ENCODE results near the gene KIAA0513. TPM values are rescaled to one million over a fixed set of nuclear protein-coding genes. Genes with fewer than 3 reads are reported as not detected.

The KIAA0513 gene
- total RNA-seq, 1 experiment from 2014 or later, result 8.7 TPM

DNA sequence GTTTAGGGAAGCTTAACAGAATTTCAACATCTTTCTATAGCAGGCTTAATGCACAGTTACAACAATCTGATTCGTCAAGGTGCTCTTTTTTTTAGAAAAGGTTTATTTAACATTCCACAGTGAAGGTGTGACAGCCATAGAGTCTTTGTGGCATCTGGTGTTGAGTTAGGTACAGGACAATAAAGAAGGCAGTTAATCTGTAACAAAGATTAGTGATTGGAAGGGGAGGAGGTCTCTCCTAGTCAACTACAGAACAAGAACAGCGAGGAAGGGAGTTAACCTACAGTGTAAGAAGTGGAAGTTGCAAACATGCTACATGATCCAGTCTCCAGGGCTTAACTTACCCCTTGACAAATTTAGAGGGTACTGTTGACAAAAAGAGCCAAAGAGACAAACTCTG is 13.3 kb upstream of the KIAA0513 start:
- no peak overlapping the region for H3K4me3 ChIP-seq (ENCODE audit: low read depth in 2 of 2, low read length in 2 of 2)
- H3K27ac ChIP-seq (ENCODE audit: low read length), result no peak overlapping the region
- in situ Hi-C loops (cut with HindIII; ENCODE audit: low pct_unique_long_range_greater_than_20kb, low sequenced_read_pairs), result no loop called here
- H3K4me1 ChIP-seq (ENCODE audit: control insufficient read depth, insufficient read depth, low read length), result peaks cover 3% of the 10 kb centered on the region; the same call in 1 of the 2 replicates
- BruUV-seq (replicated peaks), result no TSS peak
- CTCF ChIA-PET, result no interaction called here
- intact Hi-C loops (cut with micrococcal nuclease; ENCODE audit: unreplicated experiment), result no loop called here
- TF ChIP-seq SIN3A (IDR thresholded peaks at IDR 0.05; ENCODE audit: borderline replicate concordance, insufficient read depth, low read depth, low read length) (no peak), TCF7L2 (IDR thresholded peaks at IDR 0.05; ENCODE audit: low read depth, low read length) (no peak)
- TF ChIP-seq, protein P1, sequence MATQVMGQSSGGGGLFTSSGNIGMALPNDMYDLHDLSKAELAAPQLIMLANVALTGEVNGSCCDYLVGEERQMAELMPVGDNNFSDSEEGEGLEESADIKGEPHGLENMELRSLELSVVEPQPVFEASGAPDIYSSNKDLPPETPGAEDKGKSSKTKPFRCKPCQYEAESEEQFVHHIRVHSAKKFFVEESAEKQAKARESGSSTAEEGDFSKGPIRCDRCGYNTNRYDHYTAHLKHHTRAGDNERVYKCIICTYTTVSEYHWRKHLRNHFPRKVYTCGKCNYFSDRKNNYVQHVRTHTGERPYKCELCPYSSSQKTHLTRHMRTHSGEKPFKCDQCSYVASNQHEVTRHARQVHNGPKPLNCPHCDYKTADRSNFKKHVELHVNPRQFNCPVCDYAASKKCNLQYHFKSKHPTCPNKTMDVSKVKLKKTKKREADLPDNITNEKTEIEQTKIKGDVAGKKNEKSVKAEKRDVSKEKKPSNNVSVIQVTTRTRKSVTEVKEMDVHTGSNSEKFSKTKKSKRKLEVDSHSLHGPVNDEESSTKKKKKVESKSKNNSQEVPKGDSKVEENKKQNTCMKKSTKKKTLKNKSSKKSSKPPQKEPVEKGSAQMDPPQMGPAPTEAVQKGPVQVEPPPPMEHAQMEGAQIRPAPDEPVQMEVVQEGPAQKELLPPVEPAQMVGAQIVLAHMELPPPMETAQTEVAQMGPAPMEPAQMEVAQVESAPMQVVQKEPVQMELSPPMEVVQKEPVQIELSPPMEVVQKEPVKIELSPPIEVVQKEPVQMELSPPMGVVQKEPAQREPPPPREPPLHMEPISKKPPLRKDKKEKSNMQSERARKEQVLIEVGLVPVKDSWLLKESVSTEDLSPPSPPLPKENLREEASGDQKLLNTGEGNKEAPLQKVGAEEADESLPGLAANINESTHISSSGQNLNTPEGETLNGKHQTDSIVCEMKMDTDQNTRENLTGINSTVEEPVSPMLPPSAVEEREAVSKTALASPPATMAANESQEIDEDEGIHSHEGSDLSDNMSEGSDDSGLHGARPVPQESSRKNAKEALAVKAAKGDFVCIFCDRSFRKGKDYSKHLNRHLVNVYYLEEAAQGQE (IDR thresholded peaks at IDR 0.05; ENCODE audit: insufficient read depth in 1 of 2, low read depth in 2 of 2, low read length in 1 of 2), result no peak
- TF ChIP-seq, protein P2, sequence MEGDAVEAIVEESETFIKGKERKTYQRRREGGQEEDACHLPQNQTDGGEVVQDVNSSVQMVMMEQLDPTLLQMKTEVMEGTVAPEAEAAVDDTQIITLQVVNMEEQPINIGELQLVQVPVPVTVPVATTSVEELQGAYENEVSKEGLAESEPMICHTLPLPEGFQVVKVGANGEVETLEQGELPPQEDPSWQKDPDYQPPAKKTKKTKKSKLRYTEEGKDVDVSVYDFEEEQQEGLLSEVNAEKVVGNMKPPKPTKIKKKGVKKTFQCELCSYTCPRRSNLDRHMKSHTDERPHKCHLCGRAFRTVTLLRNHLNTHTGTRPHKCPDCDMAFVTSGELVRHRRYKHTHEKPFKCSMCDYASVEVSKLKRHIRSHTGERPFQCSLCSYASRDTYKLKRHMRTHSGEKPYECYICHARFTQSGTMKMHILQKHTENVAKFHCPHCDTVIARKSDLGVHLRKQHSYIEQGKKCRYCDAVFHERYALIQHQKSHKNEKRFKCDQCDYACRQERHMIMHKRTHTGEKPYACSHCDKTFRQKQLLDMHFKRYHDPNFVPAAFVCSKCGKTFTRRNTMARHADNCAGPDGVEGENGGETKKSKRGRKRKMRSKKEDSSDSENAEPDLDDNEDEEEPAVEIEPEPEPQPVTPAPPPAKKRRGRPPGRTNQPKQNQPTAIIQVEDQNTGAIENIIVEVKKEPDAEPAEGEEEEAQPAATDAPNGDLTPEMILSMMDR (IDR thresholded peaks at IDR 0.05), result no peak
- DNase-seq (ENCODE audit: low read depth, low spot score) (no peak), ATAC-seq (no peak)
- POLR2A ChIA-PET, result no interaction called here
- H3K27me3 ChIP-seq (ENCODE audit: control insufficient read depth, insufficient read depth, low read length), result no peaks in the 10 kb centered on the region
- no peaks in the 10 kb centered on the region for H3K9me3 ChIP-seq (ENCODE audit: control insufficient read depth, insufficient read depth, low read depth, low read length)
- H3K36me3 ChIP-seq (ENCODE audit: control insufficient read depth, insufficient read depth, low read length), result peaks cover 10% of the 10 kb centered on the region; the same call in 1 of the 2 replicates

DNA sequence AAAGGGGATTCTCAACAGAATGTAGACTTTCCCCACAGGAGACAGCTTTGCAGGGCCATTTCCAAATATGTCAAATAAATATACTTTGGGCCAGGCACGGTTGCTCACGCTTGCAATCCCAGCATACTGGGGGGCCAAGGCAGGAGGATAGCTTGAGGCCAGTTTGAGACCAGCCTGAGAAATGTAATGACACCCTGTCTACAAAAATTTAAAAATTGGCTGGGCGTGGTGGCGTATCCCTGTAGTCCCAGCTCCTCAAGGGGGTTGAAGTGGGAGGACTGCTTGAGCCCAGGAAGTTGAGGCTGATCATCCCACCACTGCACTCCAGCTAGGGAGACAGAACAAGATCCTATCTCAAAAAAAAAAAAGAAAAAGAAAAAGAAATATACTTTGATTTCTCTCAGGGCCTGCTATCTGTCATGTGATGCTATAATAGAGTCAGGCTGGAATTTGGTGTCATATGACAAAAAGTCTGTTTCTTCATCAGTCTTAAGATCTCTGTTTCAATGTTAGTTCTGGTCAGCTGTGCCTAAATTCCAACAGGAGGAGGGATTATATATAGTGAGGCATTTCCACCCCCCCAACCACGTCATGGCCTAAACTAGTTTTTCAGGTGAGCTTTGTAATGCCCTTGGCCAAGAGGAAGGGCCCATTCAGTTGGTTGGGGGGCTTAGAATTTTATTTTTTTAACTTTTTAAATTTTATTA is 12.0 kb upstream of the KIAA0513 start:
- no peak for DNase-seq (ENCODE audit: low read depth, low spot score)
- no TSS peak for BruUV-seq (replicated peaks)
- CTCF ChIA-PET, result interaction anchor here (0.6 kb wide), 1 partner anchor 13 kb away, joined by 3 read pairs; no protein-coding TSS in a partner anchor
- Histone ChIP-seq H3K27ac (ENCODE audit: low read length) (no peak overlapping the region), H3K9me3 (ENCODE audit: control insufficient read depth, insufficient read depth, low read depth, low read length) (no peaks in the 10 kb centered on the region), H3K4me3 (ENCODE audit: low read depth in 2 of 2, low read length in 2 of 2) (no peak overlapping the region), H3K4me1 (ENCODE audit: control insufficient read depth, insufficient read depth, low read length) (no peaks in the 10 kb centered on the region), H3K36me3 (ENCODE audit: control insufficient read depth, insufficient read depth, low read length) (peaks cover 6% of the 10 kb centered on the region; the same call in 1 of the 2 replicates), H3K27me3 (ENCODE audit: control insufficient read depth, insufficient read depth, low read length) (no peaks in the 10 kb centered on the region)
- intact Hi-C loops (cut with micrococcal nuclease; ENCODE audit: unreplicated experiment), result no loop called here
- POLR2A ChIA-PET, result no interaction called here
- TF ChIP-seq, protein P2 (IDR thresholded peaks at IDR 0.05), result no peak
- no peak for TF ChIP-seq TCF7L2 (IDR thresholded peaks at IDR 0.05; ENCODE audit: low read depth, low read length)
- TF ChIP-seq, protein P1 (IDR thresholded peaks at IDR 0.05; ENCODE audit: insufficient read depth in 1 of 2, low read depth in 2 of 2, low read length in 1 of 2), result no peak
- TF ChIP-seq SIN3A (IDR thresholded peaks at IDR 0.05; ENCODE audit: borderline replicate concordance, insufficient read depth, low read depth, low read length), result no peak
- TF ChIP-seq POLR2AphosphoS5 (IDR thresholded peaks at IDR 0.05; ENCODE audit: low read depth, low read length), result no peak
- ATAC-seq, result no peak
- in situ Hi-C loops (cut with HindIII; ENCODE audit: low pct_unique_long_range_greater_than_20kb, low sequenced_read_pairs), result no loop called here
